Stomach smooth muscle (tissue), 2 donors: Measurements from ENCODE around the gene IGSF21.
"Not testable (repeated sequence)": the region's sequence is repeated elsewhere in the genome, so short reads cannot be mapped to it uniquely, and the experiment has no call there.

ENCODE experiments used
- H3K27ac ChIP-seq: one replicate; pipeline ENCODE4 v1.7.0; 2013; ENCODE audit warnings: mild to moderate bottlenecking, low read length, inconsistent platforms
- H3K27me3 ChIP-seq, 2 donors: one replicate each; pipeline ENCODE4 v1.7.0; 2013; ENCODE audit warnings: low read length in 2 of 2; ENCODE audit not compliant: insufficient read depth in 2 of 2, control insufficient read depth in 1 of 2
- H3K36me3 ChIP-seq, 2 donors: one replicate each; pipeline ENCODE4 v1.7.0; 2013; ENCODE audit warnings: low read length in 2 of 2; ENCODE audit not compliant: control insufficient read depth in 2 of 2, insufficient read depth in 2 of 2
- H3K4me1 ChIP-seq: one replicate; pipeline ENCODE4 v1.7.0; 2013; ENCODE audit warnings: low read length; ENCODE audit not compliant: control insufficient read depth, insufficient read depth
- H3K4me3 ChIP-seq, 2 donors: one replicate each; pipeline ENCODE4 v1.7.0; 2013; ENCODE audit warnings: low read length in 2 of 2
- H3K9ac ChIP-seq, 2 donors: one replicate each; pipeline ENCODE4 v1.7.0; 2013; ENCODE audit warnings: low read length in 2 of 2, mild to moderate bottlenecking in 1 of 2
- H3K9me3 ChIP-seq, 2 donors: one replicate each; pipeline ENCODE4 v1.7.0; 2013; ENCODE audit warnings: low read length in 2 of 2; ENCODE audit not compliant: control insufficient read depth in 2 of 2
- donor health status: healthy.
- donor health status: Pancreatic carcinoma.

IGSF21 gene

DNA sequence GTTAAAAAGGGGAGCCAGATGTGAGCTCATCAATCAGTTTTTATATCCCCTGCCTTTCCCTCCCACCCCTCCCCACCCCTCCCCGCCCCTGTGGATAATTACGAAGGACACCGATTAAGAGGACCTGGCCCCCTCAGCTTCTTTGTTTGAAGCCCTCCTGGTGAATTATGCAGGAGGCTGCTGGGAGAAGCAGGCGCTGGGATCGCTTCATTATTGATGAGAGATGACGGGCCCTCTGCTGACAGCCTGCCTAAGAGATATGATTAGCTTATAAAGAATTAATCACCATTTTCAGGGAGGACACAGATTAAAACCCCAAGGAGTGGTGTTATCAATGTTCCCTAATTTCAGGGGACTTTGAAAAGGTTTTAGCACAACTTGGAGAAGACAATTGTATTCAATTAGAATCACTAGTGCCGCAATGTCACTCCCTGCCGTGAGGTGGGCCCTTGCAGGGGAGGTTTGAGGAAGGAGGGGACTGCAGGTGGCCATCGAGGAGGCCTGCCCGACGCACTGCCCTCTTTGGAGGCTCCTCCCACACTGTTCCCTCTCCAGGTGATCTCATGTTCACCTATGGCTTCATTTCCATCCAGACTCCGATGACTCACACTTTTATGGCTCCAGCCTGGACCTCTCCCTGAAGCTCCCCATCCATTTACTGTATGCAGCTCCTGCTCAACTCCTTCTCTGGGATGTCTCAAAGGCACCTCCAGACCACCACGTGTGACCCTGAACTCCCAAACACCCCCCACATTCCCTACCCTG is 306.1 kb downstream of the IGSF21 start:
- Histone ChIP-seq H3K27ac (no peak overlapping the region), H3K9me3 (peaks cover 12 to 17% of the 10 kb centered on the region in 2 donors), H3K9ac (no peak overlapping the region), H3K36me3 (no peaks in the 10 kb centered on the region), H3K27me3 (no peaks in the 10 kb centered on the region), H3K4me3 (no peak overlapping the region), H3K4me1 (no peaks in the 10 kb centered on the region)

DNA sequence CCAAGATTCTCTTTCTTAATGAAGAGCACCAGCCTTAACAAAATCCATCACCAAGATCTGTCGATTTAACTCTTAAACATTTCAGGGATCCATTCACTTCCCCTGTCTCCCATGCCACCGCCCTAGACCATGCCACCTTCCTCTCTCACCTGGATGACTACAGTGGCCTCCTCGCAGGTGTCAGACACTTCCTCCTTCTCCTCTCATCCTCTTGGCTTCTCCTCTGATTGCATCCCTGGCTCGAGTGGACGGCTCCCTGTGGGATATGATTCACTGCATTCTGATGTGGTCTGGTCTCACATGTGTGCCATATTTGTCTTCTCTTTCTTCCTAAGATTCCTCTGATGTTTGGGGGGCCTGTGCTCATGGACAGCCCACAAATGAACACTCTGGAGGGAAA is 306.7 kb downstream of the IGSF21 start:
- H3K27ac ChIP-seq: no peak overlapping the region
- peaks cover 12 to 17% of the 10 kb centered on the region in 2 donors for H3K9me3 ChIP-seq
- H3K36me3 ChIP-seq: no peaks in the 10 kb centered on the region
- H3K27me3 ChIP-seq: no peaks in the 10 kb centered on the region
- H3K9ac ChIP-seq: no peak overlapping the region
- no peak overlapping the region for H3K4me3 ChIP-seq
- no peaks in the 10 kb centered on the region for H3K4me1 ChIP-seq

GRCh38 chr1:18414872-18415447 is 307.4 kb downstream of the IGSF21 start:
- Histone ChIP-seq H3K36me3 (no peaks in the 10 kb centered on the region), H3K27ac (no peak overlapping the region), H3K27me3 (no peaks in the 10 kb centered on the region), H3K4me3 (no peak overlapping the region), H3K4me1 (no peaks in the 10 kb centered on the region), H3K9ac (no peak overlapping the region), H3K9me3 (peaks cover 9 to 17% of the 10 kb centered on the region in 2 donors)

DNA sequence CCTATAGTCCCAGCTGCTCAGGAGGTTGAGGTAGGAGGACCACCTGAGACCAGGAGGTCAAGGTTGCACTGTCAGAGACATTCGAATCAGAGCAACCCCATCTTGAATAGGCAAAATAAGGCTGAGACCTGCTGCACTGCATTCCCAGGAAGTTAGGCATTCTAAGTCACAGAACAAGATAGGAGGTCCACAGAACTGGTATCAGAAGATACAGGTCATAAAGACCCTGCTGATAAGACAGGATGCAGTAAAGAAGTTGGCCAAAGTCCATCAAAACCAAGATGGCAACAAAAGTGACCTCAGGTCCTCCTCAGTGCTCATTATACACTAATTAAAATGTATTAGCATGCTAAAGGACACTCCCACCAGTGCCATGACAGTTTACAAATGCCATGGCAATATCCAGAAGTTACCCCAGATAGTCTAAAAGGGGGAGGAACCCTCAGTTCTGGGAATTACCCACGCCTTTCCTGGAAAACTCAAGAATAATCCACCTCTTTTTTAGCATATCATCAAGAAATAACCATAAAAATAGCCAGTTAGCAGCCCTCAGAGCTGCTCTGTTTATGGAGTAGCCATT is 307.9 kb downstream of the IGSF21 start:
- Histone ChIP-seq H3K27ac (no peak overlapping the region), H3K9me3 (peaks cover 9 to 16% of the 10 kb centered on the region in 2 donors), H3K4me3 (no peak overlapping the region), H3K36me3 (no peaks in the 10 kb centered on the region), H3K9ac (no peak overlapping the region), H3K4me1 (no peaks in the 10 kb centered on the region), H3K27me3 (no peaks in the 10 kb centered on the region)

- not testable (repeated sequence) for H3K9ac ChIP-seq, H3K4me1 ChIP-seq, H3K27me3 ChIP-seq, H3K27ac ChIP-seq, H3K4me3 ChIP-seq, H3K36me3 ChIP-seq
- peaks cover 9 to 13% of the 10 kb centered on the region in 2 donors for H3K9me3 ChIP-seq
Observed at GRCh38 chr1:18416126-18416525, 308.5 kb downstream of the IGSF21 start.

- H3K27me3 ChIP-seq: no peaks in the 10 kb centered on the region
- no peak overlapping the region for H3K4me3 ChIP-seq
- no peak overlapping the region for H3K27ac ChIP-seq
- H3K9ac ChIP-seq: no peak overlapping the region
- no peaks in the 10 kb centered on the region for H3K36me3 ChIP-seq
- H3K9me3 ChIP-seq: peaks cover 0 to 3% of the 10 kb centered on the region in 2 donors
- no peaks in the 10 kb centered on the region for H3K4me1 ChIP-seq
Observed at GRCh38 chr1:18417316-18418269, 310.0 kb downstream of the IGSF21 start.

DNA sequence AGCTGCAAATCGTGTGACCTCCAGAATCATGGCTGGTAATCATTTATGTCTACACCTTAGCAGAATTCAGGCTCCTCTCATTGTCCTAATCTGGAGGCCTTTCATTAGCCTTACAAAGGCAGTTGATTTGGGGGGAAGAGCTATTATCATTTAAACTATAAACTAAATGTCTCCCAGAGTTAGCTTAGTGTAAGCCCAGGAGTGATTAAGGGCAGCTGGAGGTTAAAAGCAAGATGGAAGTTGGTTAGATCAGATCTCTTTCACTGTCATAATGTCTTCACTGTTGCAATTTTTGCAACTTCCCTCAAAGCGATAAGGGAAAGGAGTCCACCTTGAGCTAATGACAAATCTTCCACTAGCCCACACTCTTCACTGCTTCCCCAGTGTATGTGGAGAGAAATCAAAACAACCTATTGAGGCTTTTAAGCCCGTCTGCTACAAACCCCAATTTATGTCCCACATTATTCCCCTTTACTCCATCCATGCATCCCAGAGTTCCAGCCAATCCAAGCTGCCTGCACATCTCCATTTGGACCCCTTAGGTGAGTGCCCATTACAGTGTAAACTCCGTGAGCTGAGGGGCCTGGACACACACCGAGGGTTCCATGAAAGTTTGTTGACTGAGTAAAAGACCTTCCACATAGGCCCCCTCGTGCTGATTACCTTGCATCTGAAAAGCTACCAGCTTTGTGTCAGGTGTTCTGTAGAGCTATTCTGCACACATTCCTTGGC is 311.7 kb downstream of the IGSF21 start:
- H3K4me3 ChIP-seq: no peak overlapping the region
- peaks cover 0 to 3% of the 10 kb centered on the region in 2 donors for H3K27me3 ChIP-seq
- H3K9me3 ChIP-seq: no peaks in the 10 kb centered on the region
- no peaks in the 10 kb centered on the region for H3K4me1 ChIP-seq
- H3K36me3 ChIP-seq: no peaks in the 10 kb centered on the region
- no peak overlapping the region for H3K27ac ChIP-seq
- H3K9ac ChIP-seq: no peak overlapping the region

- Histone ChIP-seq H3K36me3 (no peaks in the 10 kb centered on the region), H3K4me3 (no peak overlapping the region), H3K9ac (no peak overlapping the region), H3K27me3 (peaks cover 0 to 3% of the 10 kb centered on the region in 2 donors), H3K4me1 (no peaks in the 10 kb centered on the region), H3K27ac (no peak overlapping the region), H3K9me3 (no peaks in the 10 kb centered on the region)
Observed at GRCh38 chr1:18419845-18420184, 312.2 kb downstream of the IGSF21 start.

DNA sequence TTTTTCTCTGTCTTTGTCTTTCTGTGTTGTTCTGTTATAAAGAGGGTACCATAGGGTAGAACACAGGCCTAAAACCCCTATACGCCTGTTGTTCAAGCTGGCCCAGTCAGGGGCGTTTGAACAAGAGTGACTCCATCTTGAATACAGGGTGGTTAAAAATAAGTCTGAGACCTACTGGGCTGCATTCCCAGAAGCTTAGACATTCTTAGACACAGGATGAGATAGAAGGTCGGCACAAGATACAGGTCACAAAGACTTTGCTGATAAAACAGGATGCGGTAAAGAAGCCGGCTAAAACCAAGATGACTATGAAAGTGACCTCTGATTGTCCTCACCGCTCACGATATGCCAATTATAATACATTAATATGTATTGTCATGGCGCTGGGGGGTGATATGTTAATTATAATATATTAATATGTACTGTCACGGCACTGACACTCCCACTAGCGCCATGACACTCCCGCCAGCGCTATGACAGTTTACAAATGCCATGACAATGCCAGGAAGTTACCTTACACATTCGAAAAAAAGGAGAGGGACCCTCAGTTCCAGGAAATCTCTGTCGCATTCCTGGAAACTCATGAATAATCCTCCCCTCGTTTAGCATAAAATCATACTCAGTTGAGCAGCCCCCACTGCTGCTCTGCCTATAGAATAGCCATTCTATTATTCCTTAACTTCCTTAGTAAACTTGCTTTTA is 314.6 kb downstream of the IGSF21 start:
- Histone ChIP-seq H3K27me3 (peaks cover 0 to 4% of the 10 kb centered on the region in 2 donors), H3K4me3 (no peak overlapping the region), H3K36me3 (no peaks in the 10 kb centered on the region), H3K9ac (no peak overlapping the region), H3K27ac (no peak overlapping the region), H3K9me3 (peaks cover 3 to 4% of the 10 kb centered on the region in 2 donors), H3K4me1 (no peaks in the 10 kb centered on the region)
